K562 (cell line): ENCODE results near the gene NODAL. TPM values are rescaled to one million over a fixed set of nuclear protein-coding genes. Genes with fewer than 3 reads are reported as not detected.

Source experiments
- ATAC-seq: fragments of 200-7000 bp; cut with Tn5 transposase; 3 replicates; pipeline ENCODE4 v1.9.1; 2020; ENCODE audit warnings: moderate library complexity
- BruUV-seq: library from RNA; stranded (reverse); fragments of 400-500 nt; replicated peaks from 2 replicates; lab custom pipeline; 2021; lab: Mats Ljungman, UMichigan
- CTCF ChIA-PET: fragments of 300-600 bp; formaldehyde crosslinking; extraction: SDS; loops from one replicate; lab custom pipeline; 2021; ENCODE audit warnings: low intra/inter-chr PET ratio; lab: Yijun Ruan, JAX
- POLR2A ChIA-PET: fragments of 300-600, 350-650 bp; sonication (Branson Sonifier 250); formaldehyde crosslinking; extraction: SDS; loops from one replicate; lab custom pipeline; 2021; ENCODE audit warnings: antibody characterized with exemption, inconsistent platforms; lab: Yijun Ruan, JAX
- DNase-seq, 4 experiments: peaks; one replicate each; pipeline versions ENCODE4 v3.0.0 to v3.0.0-alpha.2; 2011 to 2018; ENCODE audit warnings: low spot score in 3 of 4, mixed read lengths in 3 of 4; ENCODE audit errors: extremely low read depth in 1 of 4
- FAIRE-seq: peaks from 2 replicates; lab custom pipeline; 2011; peaks lifted over from hg19 to GRCh38; lab: Jason Lieb, UNC
- H2AFZ ChIP-seq: 2 replicates; pipeline ENCODE4 v1.6.0; 2011; ENCODE audit warnings: low read depth, low read length, control low read depth, inconsistent platforms
- H3K27ac ChIP-seq: fragments of 200-600 bp; 3 replicates; pipeline ENCODE4 v1.8.0; 2011; ENCODE audit warnings: low read depth, mild to moderate bottlenecking, control low read depth, inconsistent platforms, low read length, moderate library complexity, mixed read lengths; ENCODE audit errors: extremely low read depth
- H3K27me3 ChIP-seq, 2 experiments: fragments of 300-600 bp in 1 of 2; 2 replicates in 1 of 2; 3 replicates in 1 of 2; pipeline versions ENCODE4 v1.6.0 to v1.8.0; 2011; ENCODE audit warnings: inconsistent platforms in 2 of 2, low read length in 2 of 2, mild to moderate bottlenecking in 1 of 2, mixed read lengths in 1 of 2, moderate library complexity in 1 of 2; ENCODE audit not compliant: control insufficient read depth in 2 of 2, insufficient read depth in 2 of 2
- H3K36me3 ChIP-seq: fragments of 300-600 bp; 3 replicates; pipeline ENCODE4 v1.8.0; 2011; ENCODE audit warnings: mild to moderate bottlenecking, low read length, inconsistent platforms; ENCODE audit not compliant: control insufficient read depth, insufficient read depth
- H3K4me1 ChIP-seq, 2 experiments: fragments of 200-600 bp in 1 of 2; replicated peaks in 1 of 2; 2 replicates in 1 of 2; 3 replicates in 1 of 2; pipeline versions ENCODE4 v1.5.1 to v1.8.0; 2011; ENCODE audit warnings: inconsistent platforms in 2 of 2, low read length in 2 of 2, mild to moderate bottlenecking in 1 of 2, mixed read lengths in 1 of 2, moderate library complexity in 1 of 2; ENCODE audit not compliant: control insufficient read depth in 2 of 2, insufficient read depth in 2 of 2
- H3K4me2 ChIP-seq: 2 replicates; pipeline ENCODE4 v1.6.1; 2011; ENCODE audit warnings: low read length, control low read depth, inconsistent platforms, mixed read lengths; ENCODE audit not compliant: insufficient read depth
- H3K4me3 ChIP-seq: fragments of 200-600 bp; sonication (generic), shearing (Covaris generic); 2 replicates; pipeline ENCODE4 v1.5.1; 2016; ENCODE audit warnings: control low read depth, inconsistent platforms
- H3K79me2 ChIP-seq: fragments of 200-600 bp; 3 replicates; pipeline ENCODE4 v1.8.0; 2011; ENCODE audit warnings: low read length, inconsistent platforms; ENCODE audit not compliant: control insufficient read depth, insufficient read depth
- H3K9ac ChIP-seq, 2 experiments: 2 replicates each; pipeline versions ENCODE4 v1.6.0 to v1.6.1; 2011; ENCODE audit warnings: low read depth in 2 of 2, low read length in 2 of 2, control low read depth in 1 of 2, inconsistent platforms in 1 of 2, mild to moderate bottlenecking in 1 of 2, mixed read lengths in 1 of 2; ENCODE audit not compliant: insufficient read depth in 1 of 2
- H3K9me1 ChIP-seq: one replicate; pipeline ENCODE4 v1.6.0; 2011; ENCODE audit warnings: inconsistent platforms, mild to moderate bottlenecking, low read length, moderate library complexity; ENCODE audit not compliant: control insufficient read depth, insufficient read depth
- H3K9me3 ChIP-seq: replicated peaks from 2 replicates; pipeline ENCODE4 v1.5.1; 2011; ENCODE audit warnings: low read depth, low read length, inconsistent platforms; ENCODE audit not compliant: control insufficient read depth, insufficient read depth
- H4K20me1 ChIP-seq: replicated peaks from 2 replicates; pipeline ENCODE4 v1.6.1; 2011; ENCODE audit warnings: low read length, inconsistent platforms, mixed read lengths; ENCODE audit not compliant: control insufficient read depth, insufficient read depth
- ERF ChIP-seq: fragments of 450-650 bp; formaldehyde crosslinking; IDR thresholded peaks from 2 replicates; pipeline ENCODE4 v1.4.0; 2020; ENCODE audit warnings: mild to moderate bottlenecking, mixed read lengths
- RBM22 ChIP-seq: fragments of 200-400 bp; formaldehyde crosslinking; IDR thresholded peaks from 2 replicates; pipeline ENCODE4 v1.6.1; 2018; ENCODE audit warnings: low read length, low read depth; ENCODE audit not compliant: poor library complexity, severe bottlenecking
- SOX6 ChIP-seq: fragments of 450-650 bp; IDR thresholded peaks from 2 replicates; pipeline ENCODE4 v1.6.1; 2014; ENCODE audit warnings: mild to moderate bottlenecking
- TAF1 ChIP-seq: IDR thresholded peaks from 2 replicates; pipeline ENCODE4 v1.6.1; 2011; ENCODE audit warnings: mild to moderate bottlenecking, low read length, moderate library complexity; ENCODE audit not compliant: insufficient read depth, control insufficient read depth, severe bottlenecking; ENCODE audit errors: extremely low read depth
- WGBS: fragments of 100-300 bp; shearing (Covaris generic); methylation state at CpG from one replicate; pipeline ENCODE4 v1.1.6; 2016; ENCODE audit warnings: low coverage, mixed read lengths; ENCODE audit not compliant: insufficient coverage; ENCODE audit errors: missing lambda C conversion rate; 5-methylcytosine and 5-hydroxymethylcytosine counted together
- in situ Hi-C: fragments of 300-500 bp; cut with MboI; formaldehyde crosslinking; loops from 4 replicates; pipeline ENCODE4 v1.15.0; 2018; ENCODE audit warnings: inconsistent platforms, mixed read lengths
- intact Hi-C: fragments of 100-400 bp; cut with micrococcal nuclease; formaldehyde crosslinking; loops from 2 replicates; pipeline ENCODE4 v1.14.2; 2022
- polyA plus RNA-seq, 8 experiments: library from polyadenylated mRNA; depleted of rRNA in 4 of 8; stranded (reverse) in 5 of 8; unstranded in 3 of 8; fragments of >200 nt; fragmentation: Nextera tagmentation in 2 of 8; fragmentation: Illumina TruSeq in 1 of 8; extraction: Ambion mirVana in 2 of 8; extraction: Trizol in 1 of 8; gene quantifications; 2 replicates each; pipeline versions ENCODE4 v1.2.1 to v1.2.3, GENCODE V29; 2011 to 2014; ENCODE audit warnings: inconsistent platforms in 1 of 8, missing spikeins in 1 of 8
- total RNA-seq, 7 experiments: library from RNA; depleted of rRNA in 6 of 7; stranded (reverse); fragments of >200 nt in 6 of 7; fragmentation: Illumina TruSeq in 2 of 7; extraction: Trizol in 2 of 7; gene quantifications; 2 replicates each; pipeline versions ENCODE4 v1.2.1 to v1.2.3, GENCODE V29; 2011 to 2021; ENCODE audit warnings: low replicate concordance in 1 of 7
- TF ChIP-seq, protein P1 (sequence below), 3 experiments: IDR thresholded peaks in 2 of 3; conservative IDR thresholded peaks in 1 of 3; 2 replicates each; pipeline ENCODE4 v1.5.1; 2011 to 2012; ENCODE audit warnings: low read length in 3 of 3, mild to moderate bottlenecking in 3 of 3, control low read depth in 2 of 3, improper control_type of control experiment in 1 of 3, inconsistent platforms in 1 of 3, low read depth in 1 of 3, mixed read lengths in 1 of 3, moderate library complexity in 1 of 3; ENCODE audit not compliant: insufficient read depth in 2 of 3

The NODAL gene
- total and polyA plus RNA-seq, 9 of the 15 experiments (the other 6 are each of a cell fraction or from before 2014, with no cell fraction given): not detected

DNA sequence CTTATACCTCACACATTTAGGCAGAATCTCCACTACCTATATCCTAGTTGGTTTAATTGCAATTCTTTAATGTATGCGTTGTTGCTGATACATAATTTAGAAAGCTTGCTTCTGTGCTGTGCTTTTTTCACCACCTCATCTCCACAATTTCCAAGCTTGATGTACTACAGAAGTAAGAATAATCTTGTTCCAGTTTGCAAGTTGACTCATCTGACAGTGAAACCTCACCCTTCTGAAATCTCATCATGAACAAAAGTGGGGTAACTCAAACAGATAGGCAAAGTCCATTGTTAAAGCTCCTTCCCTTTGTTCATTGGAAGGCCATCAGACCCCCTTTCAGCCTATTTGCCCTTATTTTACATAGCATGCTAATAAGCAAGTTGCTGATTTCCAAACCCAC, 23.9 kb downstream of the NODAL start:
- Histone ChIP-seq H3K36me3 (peaks cover 39% of the 10 kb centered on the region), H3K27ac (no peak overlapping the region), H3K9me1 (no peaks in the 10 kb centered on the region)
- no TSS peak for BruUV-seq
- WGBS: 94% methylated on average over 1 of the region's 1 CpG
- no peak for ATAC-seq
- CTCF ChIA-PET: no interaction called here
- intact Hi-C loops: no loop called here
- POLR2A ChIA-PET: interaction anchor here (0.6 to 2.6 kb wide), 3 partner anchors 13 to 1128 kb away, joined by 3 to 20 read pairs (median 11); partner anchors contain the start of gene EIF4EBP2
- no peak for TF ChIP-seq RBM22
- TF ChIP-seq, all 486 proteins: peak for 0
- H3K4me3 ChIP-seq: no peak overlapping the region
- DNase-seq (no peak), FAIRE-seq (no peak)
- H3K9me3 ChIP-seq: no peaks in the 10 kb centered on the region
- H2AFZ ChIP-seq: no peak overlapping the region
- H3K27me3 ChIP-seq: no peaks in the 10 kb centered on the region
- no peaks in the 10 kb centered on the region for H3K4me1 ChIP-seq
- no peak overlapping the region for H3K4me2 ChIP-seq
- in situ Hi-C loops: no loop called here
- H3K79me2 ChIP-seq: peaks cover 18% of the 10 kb centered on the region
- no peak overlapping the region for H3K9ac ChIP-seq
- 0 out of 2 replicates have a peak, but pooled peaks cover 2% of the 10 kb centered on the region for H4K20me1 ChIP-seq

DNA sequence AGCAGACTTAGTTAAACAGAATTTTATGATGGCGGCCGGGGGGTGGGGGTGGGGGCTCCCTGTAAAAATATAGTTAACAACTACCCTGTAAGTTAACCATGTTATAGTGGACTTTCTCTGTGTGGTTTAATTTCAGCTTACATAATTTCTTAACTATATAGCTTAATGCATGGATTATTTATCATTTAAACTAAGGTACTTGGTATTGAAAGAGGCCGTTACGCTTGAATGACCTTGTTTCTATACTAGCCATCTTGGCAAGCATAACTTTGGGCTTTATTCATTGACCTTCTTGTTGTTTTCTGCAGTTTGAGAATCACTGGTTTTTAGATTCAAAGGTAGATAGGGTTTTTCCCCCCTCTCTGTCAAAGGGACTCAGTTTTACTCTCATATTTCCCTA, 29.1 kb downstream of the NODAL start:
- intact Hi-C loops: no loop called here
- peaks cover 11% of the 10 kb centered on the region; the same call in 1 of the 2 replicates for H4K20me1 ChIP-seq
- H3K27ac ChIP-seq: no peak overlapping the region
- in situ Hi-C loops: no loop called here
- H3K9me1 ChIP-seq: no peaks in the 10 kb centered on the region
- CTCF ChIA-PET: no interaction called here
- peaks cover 3 to 5% of the 10 kb centered on the region in 2 experiments; a peak in 3 of 5 replicates for H3K4me1 ChIP-seq
- H3K36me3 ChIP-seq: peaks cover 40% of the 10 kb centered on the region
- WGBS: 98% methylated on average over 4 of the region's 4 CpGs
- H2AFZ ChIP-seq: no peak overlapping the region
- no peak for FAIRE-seq
- no peak overlapping the region for H3K9ac ChIP-seq
- ATAC-seq: no peak
- H3K79me2 ChIP-seq: peaks cover 59% of the 10 kb centered on the region
- DNase-seq: no peak
- H3K4me3 ChIP-seq: no peak overlapping the region
- no TSS peak for BruUV-seq
- TF ChIP-seq SOX6 (no peak), ERF (CRISPR knock-in tag) (no peak), TAF1 (no peak)
- TF ChIP-seq, protein P1, sequence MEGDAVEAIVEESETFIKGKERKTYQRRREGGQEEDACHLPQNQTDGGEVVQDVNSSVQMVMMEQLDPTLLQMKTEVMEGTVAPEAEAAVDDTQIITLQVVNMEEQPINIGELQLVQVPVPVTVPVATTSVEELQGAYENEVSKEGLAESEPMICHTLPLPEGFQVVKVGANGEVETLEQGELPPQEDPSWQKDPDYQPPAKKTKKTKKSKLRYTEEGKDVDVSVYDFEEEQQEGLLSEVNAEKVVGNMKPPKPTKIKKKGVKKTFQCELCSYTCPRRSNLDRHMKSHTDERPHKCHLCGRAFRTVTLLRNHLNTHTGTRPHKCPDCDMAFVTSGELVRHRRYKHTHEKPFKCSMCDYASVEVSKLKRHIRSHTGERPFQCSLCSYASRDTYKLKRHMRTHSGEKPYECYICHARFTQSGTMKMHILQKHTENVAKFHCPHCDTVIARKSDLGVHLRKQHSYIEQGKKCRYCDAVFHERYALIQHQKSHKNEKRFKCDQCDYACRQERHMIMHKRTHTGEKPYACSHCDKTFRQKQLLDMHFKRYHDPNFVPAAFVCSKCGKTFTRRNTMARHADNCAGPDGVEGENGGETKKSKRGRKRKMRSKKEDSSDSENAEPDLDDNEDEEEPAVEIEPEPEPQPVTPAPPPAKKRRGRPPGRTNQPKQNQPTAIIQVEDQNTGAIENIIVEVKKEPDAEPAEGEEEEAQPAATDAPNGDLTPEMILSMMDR (IDR thresholded peaks at IDR 0.05 in 2 of 3, conservative IDR thresholded peaks at IDR 0.05 in 1 of 3; ENCODE audit: insufficient read depth in 2 of 3, low read depth in 1 of 3, low read length in 3 of 3): no peak
- H3K4me2 ChIP-seq: no peak overlapping the region
- H3K27me3 ChIP-seq: no peaks in the 10 kb centered on the region
- H3K9me3 ChIP-seq: no peaks in the 10 kb centered on the region
- POLR2A ChIA-PET: interaction anchor here (0.6 to 4.3 kb wide), 6 partner anchors 7 to 1520 kb away, joined by 3 to 27 read pairs (median 3); partner anchors contain the start of gene EIF4EBP2
